Fibroblast of skin of right quadriceps (primary cell): Measurements from ENCODE around the gene SKIL.
A peak's percentile ranks its signal among the peaks of the same experiment; 100 is the strongest.

Source experiments
- DNase-seq: peaks from one replicate; pipeline ENCODE4 v3.0.0-alpha.2; 2013

The SKIL gene

GRCh38 chr3:170438836-170439235, 81.3 kb downstream of the SKIL start:
- no peak for DNase-seq

GRCh38 chr3:170440344-170440743, 82.8 kb downstream of the SKIL start:
- peak; percentile 48 for DNase-seq

- DNase-seq: no peak
Measured at GRCh38 chr3:170441412-170441811, 83.9 kb downstream of the SKIL start.

- no peak for DNase-seq
Measured at GRCh38 chr3:170442947-170443346, 85.4 kb downstream of the SKIL start.

GRCh38 chr3:170443457-170443856, 85.9 kb downstream of the SKIL start:
- no peak for DNase-seq
